HepG2 (cell line): ENCODE measurements around the gene TPPP3. TPM values are rescaled to one million over a fixed set of nuclear protein-coding genes. Genes with fewer than 3 reads are reported as not detected.

Experiments
- ADNP ChIP-seq: sonication (generic); formaldehyde crosslinking; IDR thresholded peaks from 2 replicates; pipeline ENCODE4 v1.4.0; 2020; ENCODE audit warnings: missing genetic modification reagents
- ARID2 ChIP-seq: sonication (generic); formaldehyde crosslinking; IDR thresholded peaks from 2 replicates; pipeline ENCODE4 v1.8.1; 2022; ENCODE audit warnings: mild to moderate bottlenecking, missing genetic modification reagents, borderline replicate concordance
- CCAR2 ChIP-seq: fragments of 200-400 bp; formaldehyde crosslinking; optimal IDR thresholded peaks from 2 replicates; pipeline ENCODE3; 2018; ENCODE audit warnings: low read depth, mild to moderate bottlenecking, low read length, moderate library complexity
- FOXC1 ChIP-seq: sonication (generic); formaldehyde crosslinking; IDR thresholded peaks from 2 replicates; pipeline ENCODE4 v1.8.0; 2022; ENCODE audit warnings: mild to moderate bottlenecking, missing genetic modification reagents, borderline replicate concordance
- FOXJ3 ChIP-seq: sonication (generic); formaldehyde crosslinking; IDR thresholded peaks from 2 replicates; pipeline ENCODE4 v1.4.0; 2020; ENCODE audit warnings: missing genetic modification reagents, mild to moderate bottlenecking, borderline replicate concordance
- PATZ1 ChIP-seq: sonication (generic); formaldehyde crosslinking; IDR thresholded peaks from 2 replicates; pipeline ENCODE4 v1.4.0; 2020; ENCODE audit warnings: missing genetic modification reagents
- SMAD1 ChIP-seq: sonication (generic); formaldehyde crosslinking; IDR thresholded peaks from 2 replicates; pipeline ENCODE4 v1.4.0; 2020; ENCODE audit warnings: missing genetic modification reagents, low read depth, mild to moderate bottlenecking, borderline replicate concordance
- TFE3 ChIP-seq: IDR thresholded peaks from 2 replicates; pipeline ENCODE4 v1.6.1; 2016
- YEATS2 ChIP-seq: sonication (generic); formaldehyde crosslinking; IDR thresholded peaks from 2 replicates; pipeline ENCODE4 v1.4.0; 2020; ENCODE audit warnings: missing genetic modification reagents, borderline replicate concordance
- ZKSCAN8 ChIP-seq: IDR thresholded peaks from 2 replicates; pipeline ENCODE4 v1.6.1; 2016; ENCODE audit warnings: borderline replicate concordance, missing genetic modification reagents, missing compliant biosample characterization
- ZNF263 ChIP-seq: sonication (generic); formaldehyde crosslinking; IDR thresholded peaks from 2 replicates; pipeline ENCODE4 v1.4.0; 2020; ENCODE audit warnings: missing genetic modification reagents
- ZNF264 ChIP-seq: sonication (generic); formaldehyde crosslinking; IDR thresholded peaks from 2 replicates; pipeline ENCODE4 v1.4.0; 2020; ENCODE audit warnings: missing genetic modification reagents
- ZNF737 ChIP-seq: sonication (generic); formaldehyde crosslinking; IDR thresholded peaks from 2 replicates; pipeline ENCODE4 v1.5.0; 2020; ENCODE audit warnings: missing genetic modification reagents, mild to moderate bottlenecking, borderline replicate concordance
- ZNF83 ChIP-seq: sonication (generic); formaldehyde crosslinking; IDR thresholded peaks from 2 replicates; pipeline ENCODE4 v1.4.0; 2020; ENCODE audit warnings: missing genetic modification reagents, mild to moderate bottlenecking, borderline replicate concordance
- ZNF839 ChIP-seq: sonication (generic); formaldehyde crosslinking; IDR thresholded peaks from 2 replicates; pipeline ENCODE4 v1.4.0; 2020; ENCODE audit warnings: missing genetic modification reagents, mild to moderate bottlenecking, borderline replicate concordance
- ZZZ3 ChIP-seq: sonication (generic); formaldehyde crosslinking; IDR thresholded peaks from 2 replicates; pipeline ENCODE4 v1.4.0; 2020; ENCODE audit warnings: missing genetic modification reagents, mild to moderate bottlenecking, borderline replicate concordance
- polyA plus RNA-seq, 8 experiments: library from polyadenylated mRNA; depleted of rRNA in 3 of 8; stranded (reverse) in 7 of 8; unstranded in 1 of 8; fragments of >200 nt; fragmentation: Illumina TruSeq in 4 of 8; extraction: Trizol in 4 of 8; gene quantifications; 2 replicates each; pipeline versions ENCODE4 v1.2.1 to v1.2.3, GENCODE V29; 2011 to 2016; ENCODE audit warnings: low read depth in 4 of 8, missing spikeins in 1 of 8, mixed read lengths in 1 of 8; ENCODE audit not compliant: insufficient read depth in 1 of 8
- total RNA-seq, 5 experiments: library from RNA; depleted of rRNA; stranded (reverse); fragments of >200 nt; fragmentation: Illumina TruSeq; extraction: Trizol; gene quantifications; 2 replicates each; pipeline ENCODE4 v1.2.3, GENCODE V29; 2016; ENCODE audit warnings: low read depth in 1 of 5
- TF ChIP-seq, protein P1 (sequence below): sonication (generic); formaldehyde crosslinking; IDR thresholded peaks from 2 replicates; pipeline ENCODE4 v1.5.0; 2020; ENCODE audit warnings: mild to moderate bottlenecking, missing genetic modification reagents
- TF ChIP-seq, protein P2 (sequence below), 2 experiments: sonication (generic) in 1 of 2; formaldehyde crosslinking in 1 of 2; IDR thresholded peaks; 2 replicates each; pipeline versions ENCODE4 v1.4.0 to v1.6.1; 2016 to 2020; ENCODE audit warnings: borderline replicate concordance in 1 of 2, low read depth in 1 of 2, mild to moderate bottlenecking in 1 of 2, missing genetic modification reagents in 1 of 2

TPPP3 gene
- total and polyA plus RNA-seq, 2 of the 13 experiments (the other 11 are each of a cell fraction or from before 2014, with no cell fraction given), result 0.16 to 0.44 TPM

DNA sequence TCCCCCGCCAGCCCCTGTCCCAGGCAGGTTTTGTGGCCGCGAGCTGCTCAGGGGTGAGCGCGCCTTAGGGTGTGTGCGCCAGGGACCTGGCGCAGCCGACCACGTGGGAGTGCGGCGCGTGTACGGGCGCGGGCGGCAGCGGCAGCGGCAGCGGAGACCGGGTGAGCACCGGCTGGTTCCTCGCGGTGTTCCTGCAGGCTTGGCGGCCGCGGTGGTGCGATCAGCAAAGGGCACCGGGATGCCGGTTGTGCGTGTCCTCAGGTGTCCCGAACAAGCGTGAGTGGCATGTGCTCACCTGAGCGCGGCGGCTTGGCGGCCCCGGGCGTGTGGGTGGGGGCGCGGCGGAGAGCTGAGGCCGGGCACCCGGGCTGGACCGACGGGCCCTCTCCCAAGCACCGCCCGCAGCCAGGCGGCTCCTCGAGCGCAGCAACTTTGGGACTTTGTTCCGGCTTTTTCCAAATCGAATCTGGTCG lies 37.2 kb upstream of the TPPP3 start (continued):
- peak; percentile 78; the same call in 1 of the 2 replicates for TF ChIP-seq ZNF839 (CRISPR knock-in tag)
- TF ChIP-seq ADNP, result no peak
- TF ChIP-seq FOXJ3 (CRISPR knock-in tag), result no peak
- TF ChIP-seq CCAR2, result no peak
- TF ChIP-seq ZNF737 (CRISPR knock-in tag), result no peak
- TF ChIP-seq, protein P1, sequence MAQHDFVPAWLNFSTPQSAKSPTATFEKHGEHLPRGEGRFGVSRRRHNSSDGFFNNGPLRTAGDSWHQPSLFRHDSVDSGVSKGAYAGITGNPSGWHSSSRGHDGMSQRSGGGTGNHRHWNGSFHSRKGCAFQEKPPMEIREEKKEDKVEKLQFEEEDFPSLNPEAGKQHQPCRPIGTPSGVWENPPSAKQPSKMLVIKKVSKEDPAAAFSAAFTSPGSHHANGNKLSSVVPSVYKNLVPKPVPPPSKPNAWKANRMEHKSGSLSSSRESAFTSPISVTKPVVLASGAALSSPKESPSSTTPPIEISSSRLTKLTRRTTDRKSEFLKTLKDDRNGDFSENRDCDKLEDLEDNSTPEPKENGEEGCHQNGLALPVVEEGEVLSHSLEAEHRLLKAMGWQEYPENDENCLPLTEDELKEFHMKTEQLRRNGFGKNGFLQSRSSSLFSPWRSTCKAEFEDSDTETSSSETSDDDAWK (CRISPR knock-in tag), result no peak
- no peak for TF ChIP-seq ZNF264 (CRISPR knock-in tag)
- peak; percentile 33; the same call in 1 of the 2 replicates for TF ChIP-seq SMAD1 (CRISPR knock-in tag)
- peak; percentile 59 for TF ChIP-seq ZNF263 (CRISPR knock-in tag)
- TF ChIP-seq ZZZ3 (CRISPR knock-in tag), result peak; percentile 84; the same call in 1 of the 2 replicates
- TF ChIP-seq ZKSCAN8 (CRISPR knock-in tag), result no peak
- no peak for TF ChIP-seq TFE3 (CRISPR knock-in tag)
- TF ChIP-seq, protein P2, sequence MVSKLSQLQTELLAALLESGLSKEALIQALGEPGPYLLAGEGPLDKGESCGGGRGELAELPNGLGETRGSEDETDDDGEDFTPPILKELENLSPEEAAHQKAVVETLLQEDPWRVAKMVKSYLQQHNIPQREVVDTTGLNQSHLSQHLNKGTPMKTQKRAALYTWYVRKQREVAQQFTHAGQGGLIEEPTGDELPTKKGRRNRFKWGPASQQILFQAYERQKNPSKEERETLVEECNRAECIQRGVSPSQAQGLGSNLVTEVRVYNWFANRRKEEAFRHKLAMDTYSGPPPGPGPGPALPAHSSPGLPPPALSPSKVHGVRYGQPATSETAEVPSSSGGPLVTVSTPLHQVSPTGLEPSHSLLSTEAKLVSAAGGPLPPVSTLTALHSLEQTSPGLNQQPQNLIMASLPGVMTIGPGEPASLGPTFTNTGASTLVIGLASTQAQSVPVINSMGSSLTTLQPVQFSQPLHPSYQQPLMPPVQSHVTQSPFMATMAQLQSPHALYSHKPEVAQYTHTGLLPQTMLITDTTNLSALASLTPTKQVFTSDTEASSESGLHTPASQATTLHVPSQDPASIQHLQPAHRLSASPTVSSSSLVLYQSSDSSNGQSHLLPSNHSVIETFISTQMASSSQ (IDR thresholded peaks at IDR 0.05; ENCODE audit: low read depth), result no peak
- TF ChIP-seq, protein P2 (CRISPR knock-in tag; IDR thresholded peaks at IDR 0.05; ENCODE audit: borderline replicate concordance), result peak; percentile 80; the same call in 1 of the 2 replicates
- TF ChIP-seq YEATS2 (CRISPR knock-in tag), result no peak
- peak; percentile 93 for TF ChIP-seq FOXC1 (CRISPR knock-in tag)
- no peak; the same call in 1 of the 2 replicates for TF ChIP-seq PATZ1 (CRISPR knock-in tag)
- peak; percentile 90 for TF ChIP-seq ZNF83 (CRISPR knock-in tag)
- 0 out of 2 replicates have a peak, but pooled peaks have one; percentile 54 for TF ChIP-seq ARID2 (CRISPR knock-in tag)
